Measurements from ENCODE around the gene PRR29.
"Not testable (repeated sequence)": the region's sequence is repeated elsewhere in the genome, so short reads cannot be mapped to it uniquely, and the experiment has no call there.

PRR29 gene

DNA sequence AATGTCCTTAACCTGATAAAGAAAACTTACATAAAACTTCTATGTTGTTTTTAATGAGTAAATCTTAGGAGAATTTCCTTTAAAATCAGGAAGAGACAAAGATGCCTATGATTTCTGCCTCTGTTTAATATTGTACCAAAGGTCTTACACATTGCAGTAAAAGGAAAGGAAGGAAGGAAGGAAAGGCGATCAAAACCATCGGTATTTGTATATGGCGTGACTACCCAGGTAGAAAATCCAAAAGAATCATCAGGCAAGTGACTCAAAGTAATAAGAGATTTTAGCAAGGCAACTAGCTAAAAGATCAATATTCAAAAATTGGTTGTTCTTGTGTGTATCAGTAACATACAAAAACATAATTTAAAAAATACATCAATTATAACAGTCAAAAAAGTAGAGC lies 18.8 kb downstream of the PRR29 start:
- DNase-seq: no peak

DNA sequence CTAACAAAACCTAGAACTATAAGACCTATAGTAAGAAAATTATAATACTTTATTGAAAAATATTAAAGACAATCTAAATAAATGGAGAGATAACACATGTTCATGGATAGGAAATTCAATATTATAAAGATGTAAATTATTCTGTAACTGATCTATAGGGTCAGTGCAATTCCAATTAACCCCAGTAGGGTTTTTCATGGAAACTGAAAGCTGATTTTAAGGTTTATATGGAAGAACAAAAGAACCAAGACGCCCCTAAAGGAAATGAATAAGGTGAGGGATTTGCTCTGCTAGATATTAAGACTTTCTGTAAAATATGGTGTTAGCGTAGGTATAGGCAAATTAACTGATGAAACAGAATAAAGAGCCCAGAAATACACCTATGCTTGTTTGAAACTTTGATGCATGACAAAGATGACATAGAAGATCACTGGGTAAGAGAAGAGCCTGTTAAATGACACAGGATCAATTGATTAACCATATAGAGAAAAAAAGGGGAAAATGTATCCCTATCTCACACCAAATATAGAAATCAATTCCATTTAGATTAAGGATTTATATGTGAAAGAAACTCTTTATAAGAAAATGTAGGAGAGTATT lies 19.3 kb downstream of the PRR29 start:
- no peak for DNase-seq

DNA sequence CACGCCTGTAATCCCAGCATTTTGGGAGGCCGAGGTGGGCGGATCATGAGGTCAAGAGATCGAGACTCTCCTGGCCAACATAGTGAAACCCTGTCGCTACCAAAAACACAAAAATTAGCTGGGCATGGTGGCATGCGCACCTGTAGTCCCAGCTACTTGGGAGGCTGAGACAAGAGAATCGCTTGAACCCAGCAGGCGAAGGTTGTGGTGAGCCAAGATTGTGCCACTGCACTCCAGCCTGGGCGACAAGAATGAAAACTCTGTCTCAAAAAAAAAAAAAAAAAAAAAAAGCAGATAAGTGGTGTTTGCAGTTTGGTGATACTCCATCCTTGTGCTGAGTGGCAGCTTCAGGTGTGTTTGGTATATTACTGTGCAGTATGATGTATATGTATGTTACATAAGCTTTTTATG lies 21.4 kb downstream of the PRR29 start:
- not testable (repeated sequence) for DNase-seq

DNA sequence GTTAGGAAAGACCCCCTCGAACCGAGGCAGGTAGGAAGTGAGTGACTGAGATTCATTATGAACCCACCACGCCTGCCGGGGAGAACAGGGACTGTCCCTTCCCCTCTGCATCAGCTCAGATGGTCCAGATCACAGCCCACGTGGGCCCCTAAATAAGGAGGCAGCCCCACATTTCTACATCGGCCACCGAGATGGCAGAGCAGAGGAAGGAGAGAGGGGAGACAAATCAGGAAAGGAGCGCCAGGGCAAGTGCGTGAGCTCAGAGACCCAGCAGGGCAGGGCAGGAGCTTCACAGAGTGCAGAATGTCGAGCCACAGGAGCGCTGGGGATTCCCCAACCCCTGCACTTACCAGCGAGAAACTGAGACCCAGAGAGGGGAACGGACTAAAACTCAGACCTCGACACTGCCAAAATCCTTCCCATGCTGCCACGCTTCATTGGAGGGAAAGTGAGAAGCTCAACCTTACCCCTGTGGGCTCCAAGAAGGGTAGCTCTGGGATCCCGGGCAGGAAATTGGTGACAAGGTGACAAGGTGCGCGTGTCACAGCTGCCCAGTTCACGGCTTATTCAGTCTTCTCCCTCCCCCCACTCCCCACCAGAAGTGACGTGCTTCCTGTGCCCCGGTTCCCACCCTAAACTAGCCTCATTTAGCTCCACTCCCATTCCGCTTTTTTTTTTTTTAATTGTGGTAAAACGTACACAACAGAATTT lies 22.1 kb downstream of the PRR29 start, which contains the start of gene ICAM2:
Gene ICAM2, minus strand, starts transcription at position 578 of the 711 bp plus-strand sequence. CDS start 13,942 bp downstream, outside the sequence.
- no peak for DNase-seq

DNA sequence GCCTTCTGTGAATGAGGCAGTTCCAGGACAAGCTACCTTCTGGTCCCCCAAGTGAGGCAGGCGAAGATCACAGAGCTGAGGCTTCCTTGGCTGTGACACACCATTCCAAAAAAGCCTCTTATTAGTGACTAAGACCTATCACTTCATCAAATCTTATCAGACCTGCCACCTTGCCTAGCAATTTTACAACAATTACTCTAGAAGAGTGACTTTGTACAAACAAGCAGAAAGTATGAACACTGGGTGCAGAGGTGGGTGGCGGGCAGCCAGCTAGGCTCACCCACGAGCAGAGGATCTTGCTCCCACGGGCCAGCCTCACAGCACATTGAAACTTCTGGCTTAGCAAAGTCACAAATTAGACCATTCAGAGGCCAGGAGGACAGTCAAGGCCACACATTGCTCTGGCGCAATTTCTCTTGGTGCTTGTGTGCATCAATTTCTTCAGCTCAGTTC lies 24.5 kb downstream of the PRR29 start:
- DNase-seq: no peak

DNA sequence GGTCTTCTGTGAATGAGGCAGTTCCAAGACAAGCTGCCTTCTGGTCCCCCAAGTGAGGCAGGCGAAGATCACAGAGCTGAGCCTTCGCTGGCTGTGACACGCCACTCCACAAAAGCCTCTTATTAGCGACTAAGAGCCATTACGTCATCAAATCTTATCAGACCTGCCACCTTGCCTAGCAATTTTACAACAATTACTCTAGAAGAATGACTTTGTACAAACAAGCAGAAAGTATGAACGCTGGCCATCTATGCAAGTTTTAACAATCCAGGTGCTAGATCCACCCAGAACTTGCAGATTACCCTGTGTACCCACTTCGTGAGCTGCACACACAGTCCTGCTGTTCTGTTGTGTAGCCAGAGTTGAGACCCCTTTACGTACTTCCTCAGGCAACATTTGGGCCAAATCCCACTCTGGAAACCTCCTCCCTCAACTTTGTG lies 26.1 kb downstream of the PRR29 start:
- DNase-seq: no peak

DNA sequence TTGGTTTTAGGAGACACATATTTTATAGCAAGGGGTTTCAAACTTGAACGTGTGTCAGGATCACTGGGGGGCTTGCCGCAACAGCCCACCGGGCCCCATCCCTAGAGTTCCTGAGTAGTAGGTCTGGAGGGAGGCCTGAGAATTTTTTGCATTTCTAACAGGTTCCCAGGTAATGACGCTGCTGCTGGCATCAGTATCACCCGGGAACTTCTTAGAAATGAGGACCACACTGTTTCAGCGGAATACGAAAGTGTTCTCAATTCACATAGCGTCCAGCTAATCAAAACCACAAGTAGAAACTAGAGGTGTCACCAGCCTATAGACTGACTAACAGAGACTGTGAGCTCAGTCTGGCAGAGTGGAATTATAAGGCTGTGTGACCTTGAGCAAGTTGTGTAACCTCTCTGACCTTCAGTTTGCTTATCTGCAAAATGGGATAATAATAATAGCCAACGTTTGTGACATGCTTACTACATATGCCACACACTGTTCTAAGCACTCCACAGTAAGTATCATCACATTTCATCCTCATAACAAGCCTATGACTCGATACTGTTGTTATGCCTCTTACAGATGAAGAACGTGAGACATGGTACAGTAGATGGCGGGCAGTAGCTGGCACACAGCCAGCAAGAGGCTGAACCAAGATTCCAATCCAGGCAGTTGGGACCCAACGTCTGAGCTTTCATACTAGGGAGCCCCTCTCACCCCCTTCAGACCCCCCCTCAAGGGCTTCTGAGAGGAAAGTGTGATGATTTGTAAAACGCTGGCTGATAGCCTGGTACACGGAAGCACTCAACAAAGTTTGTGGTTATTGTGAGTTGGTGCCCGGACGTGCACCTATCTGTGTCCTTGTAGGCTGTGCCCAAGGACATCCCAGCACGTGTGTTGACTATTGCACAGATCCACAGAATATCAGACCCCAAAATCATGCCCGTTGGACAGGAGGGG lies 26.9 kb downstream of the PRR29 start:
- DNase-seq: no peak

DNA sequence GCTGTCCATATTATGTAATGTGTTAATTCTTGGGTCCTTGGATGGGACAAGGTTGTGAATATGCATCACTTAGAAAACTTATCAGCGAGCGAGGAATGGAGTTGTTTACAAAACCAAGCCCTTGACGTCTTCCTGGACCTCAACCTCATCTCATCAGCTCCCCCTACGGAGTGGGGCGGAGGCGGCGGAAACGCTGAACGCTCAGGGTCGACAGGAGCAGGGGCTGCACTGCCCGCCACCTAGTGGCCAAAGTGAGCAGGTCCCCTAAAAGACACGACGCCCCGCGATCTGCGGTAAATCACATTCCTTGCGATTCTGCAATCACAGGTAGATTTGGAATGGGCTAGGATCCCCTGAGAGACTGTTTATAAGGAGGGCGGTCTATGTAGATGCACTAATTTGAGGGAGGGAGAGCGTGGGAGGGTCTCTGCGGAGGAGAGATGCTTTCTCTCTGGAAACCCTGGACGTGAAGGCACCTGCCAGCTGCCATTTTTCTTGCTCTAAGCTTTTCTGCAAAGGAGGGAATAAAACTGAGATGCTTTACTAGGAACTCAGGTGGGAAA lies 27.7 kb downstream of the PRR29 start:
- peak; percentile 64 for DNase-seq

DNA sequence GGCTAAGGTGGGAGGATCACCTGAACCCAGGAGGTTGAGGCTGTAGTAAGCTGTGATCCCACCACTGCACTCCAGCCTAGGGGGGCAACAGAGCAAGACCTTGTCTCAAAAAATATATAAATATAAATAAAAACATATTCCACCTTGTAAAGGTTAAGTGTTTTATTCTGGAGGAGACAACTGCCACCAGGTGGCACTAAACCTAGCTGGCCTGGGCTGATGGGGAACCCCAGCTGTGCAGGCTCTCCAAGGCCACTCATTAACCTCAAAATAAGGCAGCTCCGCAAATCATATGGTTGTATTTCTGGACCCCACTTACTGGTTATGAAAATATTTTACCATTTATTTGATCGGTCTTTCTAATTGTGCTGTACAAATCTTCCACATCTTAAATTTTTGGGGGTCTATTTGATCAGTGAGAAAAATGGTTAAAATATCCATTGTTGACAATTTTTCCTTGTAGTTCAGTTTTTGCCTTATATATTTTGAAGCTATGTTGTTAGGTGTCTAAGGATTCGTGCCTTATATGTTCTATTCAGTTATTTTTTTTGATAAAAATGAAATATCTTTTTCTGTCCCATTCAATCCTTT lies 30.8 kb downstream of the PRR29 start:
- DNase-seq: peak; percentile 54

DNA sequence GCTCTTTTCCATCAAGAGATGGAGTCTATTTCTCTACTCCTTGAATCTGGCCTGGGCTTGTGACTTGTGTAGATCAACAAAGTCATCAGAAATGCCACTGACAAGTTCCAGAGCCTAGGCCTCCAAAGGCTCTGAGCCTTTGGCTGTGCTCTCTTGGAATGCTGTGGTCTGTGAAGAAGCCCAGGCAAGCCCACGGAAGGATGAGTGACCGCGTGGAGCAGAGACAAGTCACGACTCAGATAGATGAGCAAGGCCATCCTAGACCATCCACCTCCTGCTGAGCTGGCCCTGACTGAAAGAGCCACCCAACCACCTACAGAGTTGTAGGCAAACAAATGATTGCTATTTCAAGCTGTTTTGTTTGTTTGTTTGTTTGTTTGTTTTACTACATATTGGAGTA lies 33.9 kb downstream of the PRR29 start:
- DNase-seq: no peak

DNA sequence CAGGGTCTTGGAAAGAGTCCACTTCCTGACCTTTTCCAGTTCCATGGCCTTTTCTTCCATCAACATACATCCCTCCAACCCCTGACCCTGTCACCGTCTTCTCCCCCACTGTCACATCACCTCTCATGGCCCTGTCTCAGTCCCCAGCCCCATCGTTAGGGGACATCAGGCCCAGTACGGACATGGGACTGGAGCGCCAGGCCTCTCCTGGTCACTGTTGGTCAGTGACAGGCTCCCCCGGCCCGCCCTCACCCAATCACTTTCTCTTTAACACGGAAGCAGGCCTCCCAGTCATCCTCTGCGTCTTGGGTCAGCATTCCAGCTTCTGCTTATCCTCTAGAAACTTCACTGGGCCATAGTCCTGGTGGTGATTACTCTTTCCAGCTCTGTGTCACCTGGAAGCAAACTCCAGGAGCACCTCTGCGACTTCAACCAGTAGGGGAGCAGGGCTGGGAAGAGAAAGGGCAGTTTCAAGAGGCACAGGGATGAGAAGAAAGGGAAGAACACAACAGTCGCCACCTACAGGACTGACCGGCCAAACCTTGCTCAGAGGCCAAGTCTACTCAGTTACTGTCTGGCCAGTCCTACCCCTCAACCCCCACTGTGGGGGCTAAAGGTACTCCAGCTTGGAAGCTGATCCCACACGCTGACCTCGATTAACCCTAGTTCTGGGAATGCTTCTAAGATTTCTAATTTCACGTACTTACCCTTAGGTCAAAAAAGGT lies 38.2 kb downstream of the PRR29 start:
- DNase-seq: no peak

DNA sequence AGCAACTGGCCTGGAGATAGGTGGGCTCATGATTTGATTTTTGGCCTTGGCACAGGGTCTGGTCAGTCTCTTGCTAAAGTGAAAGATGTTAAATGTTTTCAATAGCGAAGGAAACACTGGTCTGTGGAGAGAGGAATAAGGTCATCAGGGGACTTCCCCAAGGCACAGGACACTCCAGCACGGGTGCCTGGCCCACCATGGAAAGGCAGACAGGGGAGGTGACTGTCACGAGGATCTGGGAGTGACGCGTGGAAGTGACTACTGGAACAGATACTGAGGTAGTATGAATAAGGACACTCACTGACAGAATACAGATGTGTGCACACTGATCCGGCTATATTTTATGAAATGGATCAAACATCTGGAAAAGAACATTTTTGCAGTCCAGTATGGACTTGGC lies 39.0 kb downstream of the PRR29 start:
- DNase-seq: no peak

DNA sequence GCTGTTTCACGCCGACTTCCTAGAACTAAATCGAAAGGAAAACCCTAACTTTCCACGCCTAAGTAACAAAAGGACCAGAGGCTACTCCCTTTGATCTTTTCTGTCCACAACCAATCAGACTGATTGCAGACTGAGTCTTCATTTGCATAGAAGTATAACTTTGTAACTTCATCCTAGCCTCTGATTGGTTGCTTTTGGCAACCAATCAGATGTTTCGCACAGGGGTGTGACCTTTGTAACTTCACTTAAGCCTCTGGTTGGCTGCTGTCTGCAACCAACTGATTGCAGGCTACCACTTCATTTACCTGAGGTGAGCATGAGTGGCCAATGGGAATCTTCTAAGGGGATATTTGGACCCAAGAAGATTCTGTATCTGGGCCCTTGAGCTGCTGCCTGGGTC lies 39.7 kb downstream of the PRR29 start:
- no peak for DNase-seq

DNA sequence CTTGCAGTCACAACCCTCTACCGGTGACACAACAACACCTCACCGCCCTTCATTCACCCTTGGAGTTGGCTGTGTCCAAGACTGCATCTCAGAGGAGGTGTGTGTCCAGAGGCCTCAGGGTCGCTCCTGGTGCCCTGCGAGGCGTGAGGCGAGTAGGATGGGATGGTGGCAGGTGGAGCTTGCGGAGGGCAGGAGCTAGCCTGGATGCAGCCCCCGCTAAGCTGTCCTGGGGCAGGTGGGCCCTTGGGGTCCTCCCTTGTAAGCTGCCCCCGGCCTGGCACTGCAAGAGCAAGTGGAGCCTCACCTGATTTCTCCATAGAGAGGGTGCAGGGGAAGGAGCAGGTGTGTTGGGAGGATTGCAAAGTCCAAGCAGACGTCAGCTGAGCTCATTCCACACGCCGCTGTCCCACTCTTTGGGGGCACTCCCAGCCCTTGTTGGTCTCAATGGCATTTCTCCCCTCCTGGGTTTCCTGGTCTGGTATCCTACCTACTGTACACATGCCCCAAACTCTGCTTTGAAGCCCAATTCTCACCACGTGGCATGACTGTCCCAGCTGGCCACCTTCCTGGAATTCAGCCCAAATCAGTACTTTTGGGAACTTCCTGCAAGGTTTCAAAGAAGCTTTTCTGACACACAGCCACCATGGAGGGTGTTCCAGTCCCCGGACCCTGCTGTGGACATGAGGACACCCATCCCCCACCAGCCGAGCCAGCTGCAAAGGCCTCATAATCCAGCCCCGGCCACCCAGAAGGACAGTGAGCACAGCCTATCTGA lies 40.4 kb downstream of the PRR29 start:
- DNase-seq: no peak

DNA sequence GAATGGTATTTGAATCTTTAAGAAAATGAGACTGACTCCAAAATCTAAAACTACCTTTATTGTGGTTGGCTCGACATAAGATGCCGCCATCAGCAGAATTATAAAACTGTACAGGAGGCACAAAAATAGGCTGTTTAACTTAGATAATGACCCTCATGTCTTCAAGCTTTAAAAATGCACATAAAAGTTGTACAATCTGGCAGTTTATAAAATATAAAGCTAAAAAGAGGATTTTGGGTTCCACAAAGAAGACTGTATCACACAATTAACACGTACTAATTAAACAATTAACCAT lies 40.9 kb downstream of the PRR29 start:
- no peak for DNase-seq

DNA sequence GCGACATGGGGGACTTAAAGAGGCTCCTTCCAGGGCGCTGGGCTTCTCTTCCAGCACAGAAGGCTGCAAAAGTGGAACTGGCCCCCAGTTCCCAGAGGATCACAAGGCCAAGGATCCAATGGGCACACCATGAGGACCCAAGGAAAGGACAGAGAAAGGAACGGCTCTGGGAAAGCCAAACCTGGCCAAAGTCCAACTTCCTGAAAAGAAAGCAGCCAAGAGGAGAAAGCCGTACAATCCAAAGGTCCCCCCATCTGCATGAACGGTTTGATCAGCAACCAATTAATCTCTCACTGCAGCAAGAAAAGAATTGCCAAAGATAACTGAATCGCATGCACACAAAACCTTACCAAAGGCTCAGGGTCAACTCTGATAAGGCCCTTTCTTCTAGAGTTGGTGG lies 42.1 kb downstream of the PRR29 start:
- DNase-seq: no peak

DNA sequence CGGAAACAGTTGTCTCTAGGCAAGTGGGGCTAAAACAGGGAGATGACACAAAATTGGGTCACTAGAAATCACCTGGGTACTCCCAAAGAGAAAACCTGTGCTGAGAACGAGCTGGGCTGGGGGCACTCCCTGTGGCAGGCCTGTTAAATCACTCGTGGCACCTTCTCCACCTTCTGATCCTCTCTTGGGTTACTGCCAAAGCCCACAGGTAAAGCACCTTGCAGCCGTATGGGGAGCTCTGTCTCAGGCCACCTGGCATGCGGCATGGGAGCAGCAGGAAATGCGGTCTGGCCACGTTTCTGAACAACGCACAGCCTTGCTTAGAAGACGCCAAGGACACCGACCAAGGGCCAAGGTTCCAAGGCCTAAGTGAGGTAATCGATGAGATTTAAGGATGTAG lies 43.8 kb downstream of the PRR29 start:
- no peak for DNase-seq

DNA sequence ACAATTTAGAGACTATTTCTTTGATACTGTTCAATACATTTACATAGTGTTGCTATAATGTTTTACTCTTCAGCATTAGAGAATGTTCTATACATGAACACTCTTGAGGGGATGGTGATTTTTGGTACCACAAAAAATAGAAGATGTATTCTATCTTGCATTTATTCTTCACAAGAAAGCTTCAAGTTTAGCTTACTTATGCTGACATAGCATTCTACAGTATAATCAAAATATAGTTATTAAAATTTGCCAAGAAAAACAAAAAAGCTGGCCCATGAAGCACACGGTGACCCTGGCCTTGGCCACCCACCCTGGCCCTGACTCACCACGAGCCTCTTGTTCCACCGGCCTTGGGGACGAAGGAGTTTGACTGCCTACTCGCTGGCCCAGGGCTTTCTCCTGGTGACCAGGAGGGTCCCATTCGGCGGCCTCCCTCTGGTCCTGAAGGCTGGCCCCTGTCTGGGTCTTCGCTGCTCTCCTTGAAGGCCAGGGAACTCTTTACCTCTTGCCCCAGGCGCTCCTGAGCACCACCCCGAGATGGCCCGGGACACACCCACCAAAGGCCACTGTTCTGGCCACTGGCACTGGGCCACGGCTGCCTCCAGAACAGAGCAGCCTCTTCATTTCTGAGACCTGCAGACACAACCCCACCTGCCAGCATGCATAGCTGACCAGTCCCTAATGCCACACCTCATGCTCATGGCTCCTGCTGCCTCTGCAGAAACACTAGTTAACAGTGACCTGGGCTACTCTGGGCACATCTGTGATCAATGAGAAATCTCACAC lies 44.7 kb downstream of the PRR29 start:
- no peak for DNase-seq

DNA sequence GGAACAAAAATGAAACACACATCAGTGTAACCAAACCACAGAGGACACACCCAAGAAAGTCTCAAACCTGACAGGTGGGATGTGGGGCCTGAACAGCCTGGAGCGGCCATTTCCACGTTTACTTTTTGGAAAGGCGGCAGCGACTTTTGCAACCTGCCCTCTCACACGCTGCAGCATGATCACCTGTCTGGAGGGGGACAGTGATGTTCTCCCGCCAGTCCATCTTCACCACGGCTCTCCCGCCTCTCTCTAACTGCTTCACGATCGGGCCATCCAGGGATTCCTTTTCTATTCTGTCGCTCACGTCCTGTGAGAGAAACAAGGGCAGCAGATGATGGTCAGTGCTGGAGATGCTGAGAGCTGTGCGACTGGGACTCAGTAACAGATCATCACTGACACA lies 47.0 kb downstream of the PRR29 start:
- DNase-seq: no peak

DNA sequence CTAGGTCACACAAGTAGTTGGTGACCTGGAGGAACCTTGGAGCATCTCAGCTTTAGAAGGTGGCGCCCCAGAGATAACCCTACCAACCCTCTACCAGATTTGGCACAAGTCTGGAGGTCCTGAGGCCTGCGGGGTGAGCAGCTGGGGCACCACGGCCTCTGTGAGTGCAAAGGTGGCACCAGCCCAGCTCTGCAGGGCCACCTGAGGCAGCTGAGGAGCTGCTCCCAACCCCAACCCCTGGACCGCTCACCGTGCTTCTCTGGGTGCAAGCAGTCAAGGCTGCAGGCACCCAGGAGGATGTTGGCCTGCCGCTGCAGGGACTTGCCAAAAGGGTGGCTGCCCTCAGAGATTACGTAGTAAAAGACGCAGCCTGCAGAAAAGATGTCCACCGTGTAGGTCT lies 50.7 kb downstream of the PRR29 start:
- no peak for DNase-seq

DNA sequence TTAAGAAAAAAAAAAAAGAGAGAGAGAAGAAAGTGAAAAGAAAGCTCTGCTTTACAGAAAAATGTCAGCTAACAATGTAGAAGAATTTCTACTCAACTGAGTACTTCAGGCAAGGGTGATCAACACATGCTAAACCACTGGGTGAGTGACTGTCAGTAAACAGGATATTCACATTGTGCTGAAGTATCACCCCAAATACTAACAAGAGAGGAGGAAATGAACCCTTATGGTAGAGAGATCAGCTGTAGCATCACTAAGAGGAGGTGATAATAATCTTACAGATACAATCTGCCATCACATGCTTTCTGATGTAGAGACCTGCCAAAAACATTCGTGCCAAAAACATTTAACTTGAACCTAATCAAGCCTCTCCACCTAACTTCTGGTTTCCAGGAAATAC lies 53.0 kb downstream of the PRR29 start:
- DNase-seq: no peak
